GM12801 (cell line): ENCODE data around the gene TTC33.

ENCODE experiments used
- CTCF ChIP-seq: IDR thresholded peaks from one replicate; pipeline ENCODE4 v1.5.1; 2011; ENCODE audit warnings: control low read depth; ENCODE audit not compliant: insufficient read length; ENCODE audit errors: extremely low read depth

Gene TTC33

GRCh38 chr5:40743771-40744170 is 12.0 kb downstream of the TTC33 start:
- TF ChIP-seq CTCF = no peak

GRCh38 chr5:40738502-40738901 is 17.3 kb downstream of the TTC33 start:
- no peak for TF ChIP-seq CTCF

GRCh38 chr5:40736103-40736875 is 19.5 kb downstream of the TTC33 start:
- no peak for TF ChIP-seq CTCF

GRCh38 chr5:40735609-40736008 is 20.2 kb downstream of the TTC33 start:
- TF ChIP-seq CTCF = no peak

- TF ChIP-seq CTCF = no peak
These were observed 20.8 kb downstream of the TTC33 start for GRCh38 chr5:40734986-40735385.

GRCh38 chr5:40733879-40734563 is 21.7 kb downstream of the TTC33 start:
- no peak for TF ChIP-seq CTCF

- TF ChIP-seq CTCF = no peak
These were observed 22.3 kb downstream of the TTC33 start for GRCh38 chr5:40733434-40733833.
